ENCODE results near the gene MPPED1. TPM values are rescaled to one million over a fixed set of nuclear protein-coding genes. Genes with fewer than 3 reads are reported as not detected.

Gene MPPED1
- polyA plus RNA-seq, 1 experiment = not detected

DNA sequence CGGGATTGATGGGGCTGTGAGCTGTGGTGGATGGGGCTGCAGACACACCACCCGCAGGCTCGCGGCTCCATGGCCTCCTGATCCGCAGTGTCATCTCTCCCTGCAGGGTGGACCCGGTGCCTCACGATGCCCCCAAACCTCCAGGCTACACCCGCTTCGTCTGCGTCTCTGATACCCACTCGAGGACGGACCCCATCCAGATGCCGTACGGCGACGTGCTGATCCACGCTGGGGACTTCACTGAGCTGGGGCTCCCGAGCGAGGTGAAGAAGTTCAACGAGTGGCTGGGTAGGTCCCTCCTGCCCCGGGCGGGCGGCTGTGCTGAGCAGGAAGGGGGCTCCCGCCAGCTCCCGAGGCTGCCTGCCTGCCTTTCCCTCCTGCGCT is 23.1 kb downstream of the MPPED1 start:
- DNase-seq (ENCODE audit: low read depth, low spot score) = no peak
- H3K27ac ChIP-seq (ENCODE audit: low read depth, low read length) = no peak overlapping the region
- H3K4me3 ChIP-seq (ENCODE audit: low read depth, low read length) = no peak overlapping the region
- H3K27me3 ChIP-seq (ENCODE audit: control insufficient read depth, insufficient read depth, low read length) = peaks cover 13% of the 10 kb centered on the region
- ChIA-PET POLR2A (no interaction called here), CTCF (no interaction called here)
- no peaks in the 10 kb centered on the region; the same call in 1 of the 2 replicates for H3K9me3 ChIP-seq (ENCODE audit: control insufficient read depth, insufficient read depth, low read length)
- TF ChIP-seq, protein P1, sequence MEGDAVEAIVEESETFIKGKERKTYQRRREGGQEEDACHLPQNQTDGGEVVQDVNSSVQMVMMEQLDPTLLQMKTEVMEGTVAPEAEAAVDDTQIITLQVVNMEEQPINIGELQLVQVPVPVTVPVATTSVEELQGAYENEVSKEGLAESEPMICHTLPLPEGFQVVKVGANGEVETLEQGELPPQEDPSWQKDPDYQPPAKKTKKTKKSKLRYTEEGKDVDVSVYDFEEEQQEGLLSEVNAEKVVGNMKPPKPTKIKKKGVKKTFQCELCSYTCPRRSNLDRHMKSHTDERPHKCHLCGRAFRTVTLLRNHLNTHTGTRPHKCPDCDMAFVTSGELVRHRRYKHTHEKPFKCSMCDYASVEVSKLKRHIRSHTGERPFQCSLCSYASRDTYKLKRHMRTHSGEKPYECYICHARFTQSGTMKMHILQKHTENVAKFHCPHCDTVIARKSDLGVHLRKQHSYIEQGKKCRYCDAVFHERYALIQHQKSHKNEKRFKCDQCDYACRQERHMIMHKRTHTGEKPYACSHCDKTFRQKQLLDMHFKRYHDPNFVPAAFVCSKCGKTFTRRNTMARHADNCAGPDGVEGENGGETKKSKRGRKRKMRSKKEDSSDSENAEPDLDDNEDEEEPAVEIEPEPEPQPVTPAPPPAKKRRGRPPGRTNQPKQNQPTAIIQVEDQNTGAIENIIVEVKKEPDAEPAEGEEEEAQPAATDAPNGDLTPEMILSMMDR (IDR thresholded peaks at IDR 0.05; ENCODE audit: low read depth, low read length) = no peak

DNA sequence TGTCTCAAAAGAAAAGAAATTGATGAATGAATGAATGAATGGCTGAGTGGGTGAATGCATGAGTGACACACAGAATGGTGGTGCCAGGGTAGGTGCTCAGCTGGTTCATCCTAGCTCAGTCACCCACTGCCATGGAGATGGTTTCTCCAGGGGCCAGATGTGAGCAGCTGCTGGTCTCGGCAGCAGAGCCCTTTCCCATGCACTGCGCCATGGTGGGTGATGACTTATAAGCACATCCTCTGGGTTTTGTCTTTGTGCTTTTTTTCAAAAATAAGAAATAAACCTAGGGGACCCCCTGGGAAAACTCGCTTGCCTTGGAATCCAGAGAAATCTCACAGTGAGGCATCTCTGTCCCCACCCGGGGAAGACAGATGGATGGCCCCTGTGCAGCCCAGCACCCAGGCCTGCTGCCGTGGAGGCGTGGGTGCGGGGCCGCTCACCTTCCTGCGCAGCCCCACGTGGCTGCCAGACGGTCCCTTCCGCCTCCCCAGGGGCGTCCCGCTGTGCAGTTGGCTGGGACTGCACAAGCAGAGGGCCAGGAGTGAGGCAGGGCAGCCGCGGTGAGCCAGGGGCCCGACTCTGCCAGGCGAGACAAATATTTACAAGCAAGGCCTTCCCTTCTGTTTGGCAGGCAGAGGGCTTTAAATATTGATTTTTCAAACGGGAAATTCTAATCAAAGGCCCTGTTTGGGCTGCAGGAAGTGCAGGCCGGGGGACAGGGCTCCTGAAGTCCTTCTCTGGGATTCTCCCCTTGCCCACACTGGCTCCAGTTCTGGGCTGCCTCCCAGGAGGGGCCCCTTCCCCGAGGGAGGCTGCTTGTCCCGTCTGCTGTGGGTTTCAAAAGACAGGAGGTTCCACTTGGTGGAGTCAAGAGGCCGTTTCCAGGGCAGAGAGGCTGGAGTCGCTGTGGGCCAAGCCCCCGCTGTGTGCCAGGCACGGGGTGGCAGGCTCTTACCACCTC is 24.3 kb downstream of the MPPED1 start:
- ChIA-PET POLR2A (no interaction called here), CTCF (no interaction called here)
- H3K4me3 ChIP-seq (ENCODE audit: low read depth, low read length) = no peak overlapping the region
- DNase-seq (ENCODE audit: low read depth, low spot score) = no peak
- peaks cover 13% of the 10 kb centered on the region for H3K27me3 ChIP-seq (ENCODE audit: control insufficient read depth, insufficient read depth, low read length)
- H3K9me3 ChIP-seq (ENCODE audit: control insufficient read depth, insufficient read depth, low read length) = no peaks in the 10 kb centered on the region; the same call in 1 of the 2 replicates
- H3K27ac ChIP-seq (ENCODE audit: low read depth, low read length) = no peak overlapping the region
- TF ChIP-seq, protein P1 (IDR thresholded peaks at IDR 0.05; ENCODE audit: low read depth, low read length) = no peak

DNA sequence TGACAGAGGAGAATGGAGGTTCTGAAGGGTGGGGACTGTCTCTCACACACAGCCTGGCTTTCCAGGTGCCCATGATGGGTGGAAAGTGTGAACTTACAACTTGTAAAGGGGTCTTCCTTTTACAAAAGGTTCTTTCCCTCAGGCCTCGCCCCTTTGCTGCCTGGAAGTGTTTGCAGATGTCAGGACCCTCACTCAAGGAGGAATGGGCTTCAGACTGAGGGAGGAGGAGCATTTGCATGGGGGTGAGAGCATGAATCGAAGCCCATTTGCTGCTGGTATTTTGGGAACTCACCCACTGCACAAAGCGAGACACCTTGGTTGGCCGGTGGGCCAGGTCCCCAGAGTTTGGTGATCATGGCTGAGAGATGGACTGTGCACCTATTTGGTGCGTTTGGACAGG is 25.1 kb downstream of the MPPED1 start:
- POLR2A ChIA-PET = no interaction called here
- Histone ChIP-seq H3K27ac (ENCODE audit: low read depth, low read length) (no peak overlapping the region), H3K27me3 (ENCODE audit: control insufficient read depth, insufficient read depth, low read length) (peaks cover 9% of the 10 kb centered on the region), H3K4me3 (ENCODE audit: low read depth, low read length) (no peak overlapping the region), H3K9me3 (ENCODE audit: control insufficient read depth, insufficient read depth, low read length) (no peaks in the 10 kb centered on the region; the same call in 1 of the 2 replicates)
- TF ChIP-seq, protein P1 (IDR thresholded peaks at IDR 0.05; ENCODE audit: low read depth, low read length) = no peak
- no peak for DNase-seq (ENCODE audit: low read depth, low spot score)
- CTCF ChIA-PET = no interaction called here

DNA sequence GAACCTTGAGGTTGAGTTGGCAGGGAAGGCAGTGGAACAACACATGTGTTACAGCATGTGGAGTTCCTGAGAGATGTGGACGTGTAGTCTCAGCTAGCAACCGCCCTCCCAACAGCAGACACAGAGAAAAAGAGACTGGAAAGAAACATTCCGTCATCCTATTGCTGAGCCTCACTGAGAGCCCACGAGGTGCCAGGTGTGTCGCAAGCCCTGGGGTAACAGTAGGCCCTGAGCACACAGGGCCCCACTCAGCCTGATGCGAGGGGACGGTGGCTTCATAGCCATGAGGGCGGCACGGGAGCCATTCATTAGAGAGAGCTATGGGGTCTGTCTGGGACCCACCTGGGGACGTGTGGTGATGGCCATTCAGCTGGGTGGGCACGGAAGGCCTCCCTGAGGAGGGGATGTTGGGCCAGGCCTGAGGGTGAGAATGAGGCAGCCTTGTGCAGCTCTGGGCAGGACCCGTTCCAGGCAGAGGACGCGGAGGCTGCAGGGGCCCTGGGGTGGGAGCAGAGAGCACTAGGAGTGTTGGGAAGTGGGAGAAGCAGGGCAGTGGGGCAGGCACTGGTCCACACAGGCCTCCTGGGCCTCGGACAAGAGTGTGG is 26.2 kb downstream of the MPPED1 start:
- Histone ChIP-seq H3K4me3 (ENCODE audit: low read depth, low read length) (no peak overlapping the region), H3K27ac (ENCODE audit: low read depth, low read length) (no peak overlapping the region), H3K9me3 (ENCODE audit: control insufficient read depth, insufficient read depth, low read length) (no peaks in the 10 kb centered on the region; the same call in 1 of the 2 replicates), H3K27me3 (ENCODE audit: control insufficient read depth, insufficient read depth, low read length) (peaks cover 8% of the 10 kb centered on the region)
- ChIA-PET POLR2A (no interaction called here), CTCF (no interaction called here)
- TF ChIP-seq, protein P1 (IDR thresholded peaks at IDR 0.05; ENCODE audit: low read depth, low read length) = no peak
- DNase-seq (ENCODE audit: low read depth, low spot score) = no peak

Measured in AG04450 (cell line).